ENCODE results near the gene DAAM1.

The DAAM1 gene

GRCh38 chr14:59346796-59347510, 158.5 kb downstream of the DAAM1 start:
- no peak for DNase-seq

GRCh38 chr14:59347511-59347900, 159.0 kb downstream of the DAAM1 start:
- DNase-seq: no peak

- DNase-seq: no peak
Measured at GRCh38 chr14:59347915-59348314, 159.4 kb downstream of the DAAM1 start.

- DNase-seq: no peak
Measured at GRCh38 chr14:59349258-59349701, 160.8 kb downstream of the DAAM1 start.

- DNase-seq: no peak
Measured at GRCh38 chr14:59352961-59353360, 164.5 kb downstream of the DAAM1 start.

GRCh38 chr14:59354666-59355065, 166.2 kb downstream of the DAAM1 start:
- DNase-seq: no peak

GRCh38 chr14:59355091-59355490, 166.6 kb downstream of the DAAM1 start:
- no peak for DNase-seq

- DNase-seq: no peak
Measured at GRCh38 chr14:59356312-59356711, 167.8 kb downstream of the DAAM1 start.

GRCh38 chr14:59356767-59357166, 168.3 kb downstream of the DAAM1 start:
- no peak for DNase-seq

- DNase-seq: no peak
Measured at GRCh38 chr14:59358102-59358501, 169.6 kb downstream of the DAAM1 start.

GRCh38 chr14:59358784-59359183, 170.3 kb downstream of the DAAM1 start:
- DNase-seq: no peak

GRCh38 chr14:59359431-59360124, 171.1 kb downstream of the DAAM1 start:
- no peak for DNase-seq

GRCh38 chr14:59360233-59360632, 171.8 kb downstream of the DAAM1 start:
- DNase-seq: no peak

- no peak for DNase-seq
Measured at GRCh38 chr14:59360923-59361794, 172.7 kb downstream of the DAAM1 start.

GRCh38 chr14:59362513-59362912, 174.0 kb downstream of the DAAM1 start:
- no peak for DNase-seq

GRCh38 chr14:59363531-59364226, 175.2 kb downstream of the DAAM1 start:
- DNase-seq: no peak

- no peak for DNase-seq
Measured at GRCh38 chr14:59370158-59370742, 181.8 kb downstream of the DAAM1 start.

- DNase-seq: no peak
Measured at GRCh38 chr14:59371771-59372170, 183.3 kb downstream of the DAAM1 start.

- no peak for DNase-seq
Measured at GRCh38 chr14:59374048-59374447, 185.6 kb downstream of the DAAM1 start.

GRCh38 chr14:59376686-59377085, 188.2 kb downstream of the DAAM1 start:
- no peak for DNase-seq

GRCh38 chr14:59377491-59377890, 189.0 kb downstream of the DAAM1 start:
- DNase-seq: no peak

GRCh38 chr14:59377991-59378601, 189.6 kb downstream of the DAAM1 start:
- no peak for DNase-seq

Measured in activated naive CD4-positive, alpha-beta T cell treated with Interleukin-2 at 50 U/mL for 16 hours (primary cell).